Measurements from ENCODE around the gene BLNK. TPM values are rescaled to one million over a fixed set of nuclear protein-coding genes. Genes with fewer than 3 reads are reported as not detected.

Gene BLNK
- total and polyA plus RNA-seq, 8 donors = 1.3 to 38.5 (median 21.1) TPM

GRCh38 chr10:96172666-96173065 is 98.7 kb downstream of the BLNK start:
- TF ChIP-seq POLR2A (IDR thresholded peaks at IDR 0.05) (no peak), CTCF (IDR thresholded peaks at IDR 0.05) (no peak), EP300 (IDR thresholded peaks at IDR 0.05) (no peak), POLR2AphosphoS5 (IDR thresholded peaks at IDR 0.05) (no peak)
- H3K9me3 ChIP-seq = peaks cover 5 to 66% (median 47%) of the 10 kb centered on the region in 4 donors

GRCh38 chr10:96170230-96170629 is 101.1 kb downstream of the BLNK start:
- peaks cover 0 to 64% (median 41%) of the 10 kb centered on the region in 4 donors for H3K9me3 ChIP-seq
- no peaks in the 10 kb centered on the region for H3K27me3 ChIP-seq
- no peaks in the 10 kb centered on the region for H3K4me1 ChIP-seq
- H3K27ac ChIP-seq = no peak overlapping the region
- peaks cover 0 to 5% (median 0%) of the 10 kb centered on the region in 4 donors for H3K36me3 ChIP-seq
- no peak overlapping the region for H3K4me3 ChIP-seq
- DNase-seq = no peak
- TF ChIP-seq EP300 (IDR thresholded peaks at IDR 0.05) = no peak
- TF ChIP-seq POLR2A (IDR thresholded peaks at IDR 0.05) = no peak
- TF ChIP-seq CTCF (IDR thresholded peaks at IDR 0.05) = no peak
- no peak for TF ChIP-seq POLR2AphosphoS5 (IDR thresholded peaks at IDR 0.05)
- intact Hi-C loops (cut with DNase I; ENCODE audit: low total_unique reads) = no loop called here

More at GRCh38 chr10:96172666-96173065, 98.7 kb downstream of the BLNK start:
- no peak overlapping the region for H3K4me3 ChIP-seq
- 91 to 100% (median 98%) methylated on average over 1 of the region's 1 CpG for WGBS, 5 donors
- intact Hi-C loops (cut with DNase I; ENCODE audit: low total_unique reads) = no loop called here
- no peak overlapping the region for H3K27ac ChIP-seq
- H3K27me3 ChIP-seq = no peaks in the 10 kb centered on the region
- H3K4me1 ChIP-seq = no peaks in the 10 kb centered on the region
- no peak for DNase-seq
- no peaks in the 10 kb centered on the region for H3K36me3 ChIP-seq

DNA sequence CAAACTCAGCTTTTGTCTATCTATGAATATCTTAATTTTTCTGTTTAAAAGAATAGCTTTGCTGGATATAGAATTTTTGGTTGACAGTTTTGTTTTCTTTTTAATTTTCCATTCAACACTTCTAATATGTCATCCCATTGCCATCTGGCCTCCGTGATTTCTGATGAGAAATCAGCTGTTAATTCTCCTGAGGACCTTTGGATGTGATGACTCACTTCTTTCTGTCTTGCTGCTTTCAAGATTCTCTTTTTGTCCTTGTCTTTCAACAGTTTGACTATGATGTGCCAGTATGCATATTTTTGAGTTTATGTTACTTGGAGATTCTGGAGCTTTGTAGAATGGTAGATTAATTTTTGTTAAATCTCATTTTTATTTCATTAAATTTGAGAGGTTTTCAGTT is 102.8 kb downstream of the BLNK start:
- Histone ChIP-seq H3K27ac (no peak overlapping the region), H3K4me1 (no peaks in the 10 kb centered on the region), H3K4me3 (no peak overlapping the region), H3K36me3 (peaks cover 0 to 5% (median 0%) of the 10 kb centered on the region in 4 donors), H3K9me3 (peaks cover 0 to 55% (median 41%) of the 10 kb centered on the region in 4 donors), H3K27me3 (no peaks in the 10 kb centered on the region)
- no peak for DNase-seq
- WGBS, 5 donors = 86 to 98% (median 93%) methylated on average over 1 of the region's 1 CpG
- no peak for TF ChIP-seq POLR2AphosphoS5 (IDR thresholded peaks at IDR 0.05)
- intact Hi-C loops (cut with DNase I; ENCODE audit: low total_unique reads) = no loop called here

DNA sequence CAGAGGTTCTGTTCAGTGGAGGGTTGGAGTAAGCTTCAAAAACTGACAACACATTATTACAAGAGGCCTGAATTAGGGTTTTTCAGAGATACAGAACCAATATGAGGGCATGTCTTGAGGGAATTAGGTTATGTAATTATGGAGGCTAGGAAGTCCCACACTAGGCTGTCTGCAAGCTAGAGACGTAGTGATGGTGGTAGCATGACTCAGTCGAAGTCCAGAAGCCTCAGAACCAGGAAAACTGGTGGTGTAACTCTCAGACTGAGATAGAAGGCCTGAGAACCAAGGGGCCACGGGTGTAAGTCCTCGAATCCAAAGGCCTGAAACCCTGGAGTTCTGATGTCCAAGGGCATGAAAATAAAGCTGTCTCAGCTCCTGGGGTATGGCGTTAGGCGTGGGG is 105.6 kb downstream of the BLNK start:
- TF ChIP-seq EP300 (IDR thresholded peaks at IDR 0.05) (no peak), POLR2A (IDR thresholded peaks at IDR 0.05) (no peak), CTCF (IDR thresholded peaks at IDR 0.05) (no peak), POLR2AphosphoS5 (IDR thresholded peaks at IDR 0.05) (no peak)
- no peaks in the 10 kb centered on the region for H3K27me3 ChIP-seq
- DNase-seq = no peak
- H3K36me3 ChIP-seq = peaks cover 0 to 5% (median 4%) of the 10 kb centered on the region in 4 donors
- intact Hi-C loops (cut with DNase I; ENCODE audit: low total_unique reads) = no loop called here
- 93 to 99% (median 97%) methylated on average over 6 of the region's 6 CpGs for WGBS, 5 donors
- H3K9me3 ChIP-seq = peaks cover 0 to 48% (median 30%) of the 10 kb centered on the region in 4 donors
- H3K4me3 ChIP-seq = no peak overlapping the region
- H3K4me1 ChIP-seq = no peaks in the 10 kb centered on the region
- no peak overlapping the region for H3K27ac ChIP-seq

DNA sequence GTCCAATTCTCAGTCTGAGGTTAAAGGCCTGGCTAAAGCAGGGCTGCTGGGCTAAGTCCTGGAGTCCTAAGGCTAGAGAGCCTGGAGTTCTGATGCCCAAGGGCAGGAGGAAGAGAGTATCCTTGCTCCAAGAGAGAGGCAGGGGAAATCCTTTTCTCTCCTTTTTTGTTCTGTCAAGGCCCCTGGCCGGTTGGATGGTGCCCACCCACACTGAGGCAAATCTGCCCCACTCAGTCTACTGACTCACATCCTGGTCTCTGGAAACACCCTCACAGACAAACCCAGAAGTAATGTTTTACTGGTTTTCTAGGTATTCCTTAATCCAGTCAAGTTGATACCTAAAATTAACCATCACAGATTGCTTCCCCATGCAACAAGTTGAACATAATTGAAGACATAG is 118.3 kb downstream of the BLNK start:
- no peaks in the 10 kb centered on the region for H3K27me3 ChIP-seq
- TF ChIP-seq POLR2AphosphoS5 (IDR thresholded peaks at IDR 0.05) = no peak
- TF ChIP-seq POLR2A (IDR thresholded peaks at IDR 0.05) = no peak
- TF ChIP-seq EP300 (IDR thresholded peaks at IDR 0.05) = no peak
- H3K9me3 ChIP-seq = no peaks in the 10 kb centered on the region
- H3K27ac ChIP-seq = no peak overlapping the region
- intact Hi-C loops (cut with DNase I; ENCODE audit: low total_unique reads) = no loop called here
- no peak for DNase-seq
- WGBS, 5 donors = 80 to 92% (median 88%) methylated on average over 1 of the region's 1 CpG
- no peaks in the 10 kb centered on the region for H3K4me1 ChIP-seq
- H3K4me3 ChIP-seq = no peak overlapping the region
- peaks cover 40 to 92% (median 89%) of the 10 kb centered on the region in 4 donors for H3K36me3 ChIP-seq

Measured in stomach (tissue), 9 donors.